DOHH2 (cell line): ENCODE data around the gene PDE1C.

Source experiments
- EZH2phosphoT487 ChIP-seq: fragments of 200-600 bp; sonication (generic); IDR thresholded peaks from 2 replicates; pipeline ENCODE4 v1.6.1; 2017; ENCODE audit warnings: borderline replicate concordance, mild to moderate bottlenecking, antibody characterized with exemption, low read length, moderate library complexity, mixed read lengths
- TF ChIP-seq, protein P1 (sequence below): fragments of 200-600 bp; sonication (generic); IDR thresholded peaks from one replicate; pipeline ENCODE4 v1.5.1; 2014; ENCODE audit warnings: antibody characterized with exemption, mild to moderate bottlenecking, low read depth, low read length; ENCODE audit not compliant: poor library complexity, severe bottlenecking

GRCh38 chr7:31856337-31856736 is 213.9 kb downstream of the PDE1C start:
- TF ChIP-seq, protein P1, sequence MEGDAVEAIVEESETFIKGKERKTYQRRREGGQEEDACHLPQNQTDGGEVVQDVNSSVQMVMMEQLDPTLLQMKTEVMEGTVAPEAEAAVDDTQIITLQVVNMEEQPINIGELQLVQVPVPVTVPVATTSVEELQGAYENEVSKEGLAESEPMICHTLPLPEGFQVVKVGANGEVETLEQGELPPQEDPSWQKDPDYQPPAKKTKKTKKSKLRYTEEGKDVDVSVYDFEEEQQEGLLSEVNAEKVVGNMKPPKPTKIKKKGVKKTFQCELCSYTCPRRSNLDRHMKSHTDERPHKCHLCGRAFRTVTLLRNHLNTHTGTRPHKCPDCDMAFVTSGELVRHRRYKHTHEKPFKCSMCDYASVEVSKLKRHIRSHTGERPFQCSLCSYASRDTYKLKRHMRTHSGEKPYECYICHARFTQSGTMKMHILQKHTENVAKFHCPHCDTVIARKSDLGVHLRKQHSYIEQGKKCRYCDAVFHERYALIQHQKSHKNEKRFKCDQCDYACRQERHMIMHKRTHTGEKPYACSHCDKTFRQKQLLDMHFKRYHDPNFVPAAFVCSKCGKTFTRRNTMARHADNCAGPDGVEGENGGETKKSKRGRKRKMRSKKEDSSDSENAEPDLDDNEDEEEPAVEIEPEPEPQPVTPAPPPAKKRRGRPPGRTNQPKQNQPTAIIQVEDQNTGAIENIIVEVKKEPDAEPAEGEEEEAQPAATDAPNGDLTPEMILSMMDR = no peak
- TF ChIP-seq EZH2phosphoT487 = no peak
